Endometrium (tissue), 2 donors: ENCODE results near the gene MYBPH.

Experiments used
- FAIRE-seq: peaks from 2 replicates; lab custom pipeline; 2012; peaks lifted over from hg19 to GRCh38; lab: Jason Lieb, UNC
- donor health status: control.
- donor health status: control.

Gene MYBPH

DNA sequence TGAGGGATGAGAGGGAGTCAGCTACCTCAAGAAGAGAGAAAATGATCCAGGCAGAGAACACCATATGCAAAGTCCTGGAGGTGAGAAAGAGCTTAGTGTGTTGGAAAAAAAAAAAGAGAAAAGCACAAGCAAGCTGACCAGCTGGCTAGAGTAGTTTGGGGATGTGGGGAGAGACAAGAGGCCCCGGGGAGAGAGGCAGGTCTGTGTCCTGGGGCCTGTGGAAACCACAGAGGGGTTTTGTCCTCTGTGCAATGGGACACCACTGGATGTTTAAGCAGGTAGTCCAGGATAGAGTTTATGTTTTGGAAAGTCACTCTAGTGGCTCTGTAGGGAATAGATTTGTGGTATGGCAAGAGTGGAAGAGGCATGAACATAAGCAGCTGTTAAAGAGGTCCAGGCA, 25.3 kb upstream of the MYBPH start:
- no peak for FAIRE-seq

DNA sequence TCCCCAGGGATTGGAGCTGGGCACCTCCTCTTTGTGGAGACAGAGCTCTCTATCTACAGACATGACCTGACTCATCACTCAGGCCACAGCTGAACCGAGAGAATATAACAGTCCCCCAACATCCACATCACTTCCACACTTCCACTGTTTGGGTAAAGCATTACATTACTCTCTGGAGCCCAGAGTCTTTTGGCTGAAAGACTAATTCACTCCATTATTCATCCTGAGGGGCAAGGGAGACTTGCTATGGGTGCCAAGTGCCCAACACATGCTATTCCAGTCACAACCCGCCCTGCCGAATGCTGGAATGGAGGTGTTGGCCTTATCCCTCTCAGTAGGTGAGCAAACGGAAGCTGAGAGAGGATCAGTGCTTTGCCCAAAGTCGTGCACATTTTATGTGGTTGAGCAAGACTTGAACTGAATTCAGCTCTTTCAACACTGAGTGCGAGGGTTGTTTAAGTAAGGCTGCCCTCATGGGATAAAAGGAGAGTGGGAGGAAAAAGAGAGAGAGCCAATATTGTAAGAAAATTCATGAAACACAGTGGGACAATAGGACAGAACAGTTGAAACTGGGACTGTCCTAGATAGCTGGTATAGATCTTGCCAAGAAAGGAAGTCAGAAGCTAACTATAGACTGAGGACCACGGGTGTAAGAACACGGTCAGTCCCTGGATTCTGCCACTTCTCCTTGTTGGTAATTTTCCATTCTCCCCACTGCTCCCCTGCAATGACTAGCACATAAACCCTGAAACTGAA, 24.4 kb upstream of the MYBPH start:
- FAIRE-seq: no peak

DNA sequence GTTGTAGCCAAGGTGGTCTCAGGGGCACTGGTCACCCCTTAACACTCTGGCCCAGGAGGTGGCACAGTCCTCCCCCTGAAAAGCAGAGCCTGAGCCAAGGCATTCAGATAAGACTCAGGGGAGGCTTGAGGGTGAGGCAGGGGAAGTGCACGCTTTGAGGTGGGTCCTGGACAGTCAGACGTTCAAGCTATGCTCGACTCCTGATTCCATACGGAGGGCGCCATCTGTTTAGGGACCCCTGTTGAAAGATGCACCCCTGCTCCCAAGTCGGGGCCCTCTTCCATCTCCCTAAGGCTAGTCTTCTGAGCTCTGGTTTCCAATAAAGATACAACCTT, 23.8 kb upstream of the MYBPH start:
- FAIRE-seq: no peak

DNA sequence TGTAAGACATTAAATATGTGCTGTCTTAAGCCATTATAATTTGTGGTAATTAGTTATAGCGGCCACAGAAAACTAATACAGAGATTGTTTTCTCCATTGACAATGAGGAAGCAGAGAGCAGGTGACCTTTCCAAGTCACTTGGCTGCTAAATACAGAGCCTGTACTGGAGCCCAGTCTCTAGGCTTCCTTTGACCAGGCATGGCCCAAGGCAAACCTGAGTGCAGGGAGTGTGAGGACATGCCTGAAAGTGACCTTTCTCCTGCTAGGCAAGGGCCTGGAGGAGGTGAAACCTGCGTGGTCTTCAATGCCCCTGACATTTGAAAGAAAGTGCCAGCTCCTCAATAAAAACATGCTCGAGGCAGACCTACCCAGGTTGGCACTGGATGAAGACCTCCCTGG, 23.4 kb upstream of the MYBPH start:
- no peak for FAIRE-seq

DNA sequence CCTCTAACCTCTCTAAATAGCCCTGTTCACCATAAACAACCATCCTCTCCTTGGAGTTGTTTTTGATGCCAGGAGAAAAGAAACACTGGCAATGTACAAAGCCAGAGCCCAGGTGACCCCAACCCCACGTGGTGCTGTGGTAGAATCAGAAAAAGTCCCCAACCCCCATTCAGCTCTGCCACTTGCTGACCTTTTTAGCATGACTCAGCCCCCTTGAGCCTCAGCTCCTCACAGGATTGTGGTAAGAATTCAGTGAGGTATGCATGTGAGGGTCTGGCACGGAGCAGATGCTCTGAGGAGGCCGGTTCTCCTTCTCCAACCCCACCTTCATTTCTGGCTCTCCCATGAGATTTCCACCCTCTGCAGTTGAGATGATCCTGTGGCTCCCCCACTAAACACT, 22.0 kb upstream of the MYBPH start:
- no peak for FAIRE-seq

DNA sequence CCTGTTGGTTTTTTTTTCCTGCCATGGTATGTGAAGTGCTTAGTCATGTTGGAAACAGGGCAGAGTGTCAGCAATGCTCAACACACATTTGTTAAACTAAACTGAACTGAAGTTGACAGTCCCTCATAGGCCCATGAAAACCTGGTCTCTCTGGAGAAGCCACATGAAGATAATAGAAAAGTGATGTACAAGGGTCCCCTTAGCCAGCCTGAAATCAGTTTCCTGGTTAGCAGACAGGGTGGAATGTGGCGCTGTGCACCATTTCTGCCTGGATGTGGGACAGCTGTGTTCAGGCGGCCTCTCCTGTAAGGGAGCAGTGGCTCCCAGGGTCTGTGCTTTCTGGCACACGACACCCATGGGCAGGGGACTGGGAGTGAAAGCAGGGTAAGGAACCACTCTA, 20.7 kb upstream of the MYBPH start:
- no peak for FAIRE-seq

DNA sequence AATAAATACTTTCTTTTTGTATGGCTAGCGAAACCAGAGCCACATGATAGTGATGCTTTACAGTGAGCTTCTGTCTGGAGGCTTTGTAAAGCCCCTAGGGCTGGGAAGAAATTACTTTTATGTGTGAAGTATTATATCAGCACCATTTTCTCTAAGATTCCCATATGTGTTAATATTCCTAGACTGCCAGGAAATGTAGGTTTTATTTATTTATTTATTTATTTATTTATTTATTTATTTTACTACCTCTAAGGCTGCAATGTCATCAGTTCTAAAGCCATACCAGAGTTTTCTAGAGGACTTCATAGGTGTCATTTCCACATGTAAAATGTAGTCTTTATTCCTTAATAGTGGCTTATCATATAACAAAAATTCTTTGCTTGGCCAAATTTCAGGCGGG, 15.3 kb upstream of the MYBPH start:
- no peak for FAIRE-seq

DNA sequence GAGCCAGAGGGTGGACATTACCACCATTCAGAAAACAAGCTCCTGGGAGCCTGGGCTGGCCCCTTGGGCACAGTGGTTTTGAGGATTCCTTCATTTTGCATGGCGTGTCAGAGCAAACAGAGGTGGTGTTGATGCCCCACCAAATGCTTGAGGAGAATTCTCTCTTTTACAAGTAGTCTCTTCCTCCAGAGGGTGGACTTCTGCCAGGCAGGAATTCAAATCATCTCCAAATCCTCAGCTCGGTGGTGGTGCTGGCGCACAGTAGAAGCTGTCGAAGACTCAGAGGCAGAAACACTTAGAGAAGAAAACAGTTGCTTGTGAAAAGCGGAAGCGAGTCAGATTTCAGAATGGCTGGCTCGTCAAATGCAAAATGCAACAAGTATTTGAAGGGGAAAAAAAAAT, 14.3 kb upstream of the MYBPH start:
- FAIRE-seq: no peak

DNA sequence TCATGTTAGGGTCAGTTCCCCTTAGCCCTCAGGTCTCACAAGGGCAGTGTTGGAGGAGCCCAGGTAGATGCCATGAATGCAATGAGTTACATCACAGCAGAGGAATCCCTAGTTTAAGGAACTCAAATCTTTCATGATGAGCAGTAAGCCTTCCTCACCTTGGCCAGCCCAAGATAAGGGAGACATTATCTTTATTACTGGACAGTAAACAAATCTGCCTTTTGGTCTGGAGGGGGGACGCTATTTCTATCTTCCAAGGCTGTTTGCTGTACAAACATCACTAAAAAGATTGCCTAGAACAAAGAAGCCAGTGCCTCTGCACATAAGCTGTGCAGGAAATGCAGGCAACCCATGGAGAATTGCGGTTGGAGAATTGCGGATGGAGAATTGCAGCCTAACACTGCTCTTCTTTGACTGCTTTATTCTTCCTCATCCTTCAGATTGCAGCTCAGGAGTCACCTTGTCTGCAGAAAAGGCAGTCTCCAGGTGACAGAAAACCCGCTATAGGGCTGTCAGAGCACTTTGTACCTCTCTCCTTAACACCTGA, 13.1 kb upstream of the MYBPH start:
- no peak for FAIRE-seq

DNA sequence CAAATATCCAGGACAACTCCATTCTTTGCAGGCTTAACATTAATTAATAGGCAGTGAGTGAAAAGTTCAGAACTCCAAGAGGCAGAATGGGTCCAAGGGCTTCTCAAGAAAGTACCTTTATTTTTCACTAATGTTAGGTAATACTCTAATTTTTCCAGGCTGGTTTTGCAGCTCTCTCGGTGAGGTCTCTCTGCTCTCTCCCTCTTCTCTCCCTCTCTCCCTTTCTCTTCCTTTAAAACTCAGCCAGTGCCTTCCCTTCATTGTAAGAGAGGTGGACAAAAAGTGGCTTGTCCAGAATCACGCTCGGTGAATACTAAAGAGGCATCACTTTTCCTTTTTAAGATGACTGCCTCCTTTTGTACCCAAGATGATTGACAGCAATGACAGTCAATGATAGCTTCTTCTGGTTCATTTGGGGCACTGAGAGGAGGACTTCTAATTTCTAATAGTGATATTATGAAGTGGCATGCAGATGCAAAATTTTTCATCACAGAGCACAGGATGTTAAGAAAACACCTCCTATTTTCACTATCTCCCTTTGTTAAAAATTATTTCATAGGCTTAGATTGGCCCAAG, 12.2 kb upstream of the MYBPH start:
- FAIRE-seq: no peak

DNA sequence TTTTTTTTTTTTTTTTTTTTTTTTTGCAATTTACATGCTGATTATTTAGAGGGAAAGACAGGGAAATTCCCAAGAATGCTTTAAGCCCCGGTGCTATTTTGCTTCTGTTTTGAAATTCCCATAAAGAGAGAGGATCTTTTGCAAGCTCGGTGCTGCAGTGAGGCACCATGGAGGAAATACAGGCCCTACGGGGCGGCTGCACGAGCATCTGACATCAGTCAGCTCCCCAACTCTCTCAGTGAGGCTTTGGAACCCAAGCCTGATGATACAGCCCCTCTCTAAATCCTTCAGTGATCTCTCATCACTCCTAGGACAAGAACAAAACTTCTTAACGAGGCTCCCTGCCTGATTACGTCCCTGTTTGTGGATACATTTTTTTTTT, 11.7 kb upstream of the MYBPH start:
- no peak for FAIRE-seq

DNA sequence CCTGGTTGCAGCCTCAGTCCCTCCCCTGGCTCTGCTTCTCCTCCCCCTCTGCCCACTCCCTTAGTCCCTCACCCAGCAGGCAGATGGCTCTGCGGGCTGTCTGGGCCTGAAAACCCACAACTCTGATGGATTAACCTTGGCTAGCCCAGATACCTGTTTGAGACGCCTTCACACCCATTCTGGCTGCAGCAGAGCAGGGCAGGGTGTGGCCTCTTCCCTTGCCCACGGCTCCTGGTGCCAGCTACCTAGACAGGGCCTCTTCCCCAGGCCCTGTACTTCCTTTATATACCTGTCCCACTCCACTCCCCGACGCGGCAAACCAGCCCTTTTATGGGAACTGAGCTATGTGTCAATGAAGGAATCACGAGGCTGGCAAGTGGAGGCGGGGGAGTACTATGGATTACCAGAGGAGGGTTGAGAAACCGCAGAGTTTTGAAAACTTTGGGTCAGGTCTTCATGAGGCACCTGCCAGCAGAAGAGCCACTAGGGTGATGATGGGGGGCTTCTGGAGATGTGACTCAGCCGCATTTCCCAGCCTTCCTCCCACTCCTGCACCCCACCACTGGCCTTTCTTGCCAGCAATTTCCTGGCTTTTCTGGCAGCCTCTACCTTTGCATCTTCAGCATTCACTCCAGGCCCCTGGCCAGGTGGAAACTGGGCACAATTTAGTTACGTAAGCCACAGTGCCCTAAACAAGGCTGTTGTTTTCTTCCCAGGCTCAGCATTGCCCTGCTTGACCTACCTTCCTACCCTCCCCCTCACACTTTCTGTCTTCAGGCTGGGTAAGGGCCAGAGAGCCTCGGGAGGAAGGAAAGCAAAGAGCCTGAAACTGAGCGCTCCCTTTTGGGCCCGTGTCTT, 11.0 kb upstream of the MYBPH start, which contains the start of gene CHI3L1:
Gene CHI3L1 (minus strand): TSS at position 259 of the 858 bp plus-strand sequence. CDS start 81 bp downstream, at position 178.
- FAIRE-seq: no peak

DNA sequence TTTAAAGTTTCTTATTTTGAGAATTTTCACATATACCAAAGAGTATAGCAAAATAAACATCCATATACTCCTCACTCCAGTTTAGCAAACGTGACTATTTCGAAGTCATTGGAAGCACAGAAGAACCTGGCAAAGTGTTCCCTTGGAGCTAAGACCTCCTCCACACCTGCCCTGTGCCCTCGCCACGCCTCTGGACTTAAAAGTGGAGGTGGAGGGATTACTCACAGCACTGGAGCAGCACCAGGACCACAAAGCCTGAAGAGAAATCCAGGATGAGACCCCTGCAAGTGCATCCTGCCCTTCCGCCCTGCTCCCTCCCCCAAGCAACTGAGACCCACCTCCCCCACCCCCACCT, 10.4 kb upstream of the MYBPH start:
- no peak for FAIRE-seq

DNA sequence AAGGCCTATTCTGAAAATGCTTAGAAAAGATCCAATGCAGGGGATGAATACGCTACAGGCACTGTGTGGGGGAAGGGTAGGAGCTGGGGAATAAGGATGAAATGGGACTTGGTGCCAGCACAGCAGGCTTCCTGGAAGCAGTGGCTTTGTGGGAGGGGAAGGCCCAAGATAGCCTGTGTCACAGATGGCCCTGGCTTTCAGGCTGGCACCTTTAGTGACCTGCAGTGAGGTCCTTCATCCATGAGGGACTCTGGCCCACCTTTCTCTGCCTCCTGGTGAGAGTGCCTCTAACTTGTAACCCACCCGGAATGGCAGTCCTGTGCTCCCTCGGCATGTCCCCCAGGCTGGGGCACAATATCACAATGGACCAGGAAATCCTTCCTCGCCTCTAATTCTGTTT, 10.0 kb upstream of the MYBPH start:
- no peak for FAIRE-seq

DNA sequence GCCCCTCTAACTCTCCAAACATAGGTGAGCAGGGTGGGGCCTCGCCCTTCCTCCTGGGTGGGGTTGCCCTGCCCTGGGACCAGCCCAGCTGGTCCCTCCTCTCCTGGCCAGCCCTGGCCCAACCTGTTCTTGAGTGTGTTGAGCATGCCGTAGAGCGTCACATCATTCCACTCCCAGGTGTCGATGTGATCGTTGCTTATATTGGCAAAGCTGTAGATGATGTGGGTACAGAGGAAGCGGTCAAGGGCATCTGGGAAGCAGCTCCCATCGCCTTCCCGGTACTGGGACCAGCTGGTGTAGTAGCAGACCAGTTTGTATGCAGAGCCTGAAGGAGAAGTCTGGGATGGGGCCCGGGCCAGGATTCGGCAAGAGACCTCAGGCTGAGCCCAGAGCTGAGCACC, 9.4 kb upstream of the MYBPH start:
- no peak for FAIRE-seq

DNA sequence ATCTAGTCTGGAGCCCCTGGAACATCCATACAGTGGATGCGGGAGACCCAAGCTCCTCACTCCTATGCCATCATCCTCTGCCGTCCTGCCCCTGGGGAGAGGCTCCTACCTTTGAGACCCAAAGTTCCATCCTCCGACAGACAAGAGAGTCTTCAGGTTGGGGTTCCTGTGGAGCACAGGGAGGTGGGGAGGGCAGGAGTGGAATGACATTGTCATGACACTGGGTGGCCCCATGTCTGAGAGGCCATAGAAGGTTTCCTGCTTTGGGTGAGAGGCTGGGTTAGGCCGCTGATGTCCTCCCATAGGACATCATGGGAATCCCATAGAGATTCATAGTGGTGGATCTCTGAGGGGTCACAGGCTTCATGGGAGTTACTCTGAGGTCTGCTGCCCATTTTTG, 8.8 kb upstream of the MYBPH start:
- no peak for FAIRE-seq

DNA sequence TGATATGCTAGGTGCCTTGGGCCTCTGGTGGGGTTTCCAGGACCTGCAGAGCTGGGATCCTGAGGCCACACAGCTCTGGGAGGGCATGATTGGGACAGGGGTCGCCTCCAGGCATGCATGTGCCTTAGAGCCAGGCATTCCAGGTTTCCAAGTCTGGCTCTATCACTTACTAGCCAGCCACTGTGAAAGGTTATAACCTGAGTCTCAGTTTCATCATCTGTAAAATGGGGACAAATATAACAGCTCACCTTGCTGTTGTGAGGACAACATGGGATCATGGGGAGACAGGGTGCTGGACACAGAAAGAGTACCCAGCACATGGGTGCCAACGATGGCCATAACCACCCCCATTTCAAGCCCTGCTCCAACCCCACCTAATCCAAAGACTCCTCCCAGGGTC, 8.2 kb upstream of the MYBPH start:
- FAIRE-seq: no peak

DNA sequence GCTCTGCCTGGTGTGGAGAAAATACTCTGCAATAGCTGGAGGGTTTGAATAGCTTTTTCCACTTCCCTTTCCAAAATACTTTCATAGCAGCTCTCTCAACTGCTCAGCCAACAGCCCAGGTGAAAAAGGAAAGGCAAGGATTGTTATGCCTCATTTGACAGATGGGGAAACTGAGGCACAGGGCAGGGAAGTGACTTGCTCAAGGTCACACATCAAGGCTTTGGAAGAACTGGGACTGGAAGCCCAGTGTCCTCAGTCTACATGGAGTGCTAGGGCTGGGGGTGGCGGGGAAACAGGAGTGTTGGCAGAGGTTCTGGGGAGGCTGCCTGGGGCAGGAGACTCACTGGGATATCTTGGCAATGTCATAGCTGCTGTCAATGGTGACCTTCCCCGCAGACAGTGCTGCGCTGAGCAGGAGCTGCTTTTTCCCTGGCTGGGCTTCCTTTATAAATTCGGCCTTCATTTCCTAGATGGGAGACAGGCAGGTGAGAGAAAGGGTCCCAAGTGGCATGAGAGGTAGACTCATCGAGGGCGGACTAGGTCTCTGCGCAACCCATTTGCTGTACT, 6.8 kb upstream of the MYBPH start:
- FAIRE-seq: no peak

DNA sequence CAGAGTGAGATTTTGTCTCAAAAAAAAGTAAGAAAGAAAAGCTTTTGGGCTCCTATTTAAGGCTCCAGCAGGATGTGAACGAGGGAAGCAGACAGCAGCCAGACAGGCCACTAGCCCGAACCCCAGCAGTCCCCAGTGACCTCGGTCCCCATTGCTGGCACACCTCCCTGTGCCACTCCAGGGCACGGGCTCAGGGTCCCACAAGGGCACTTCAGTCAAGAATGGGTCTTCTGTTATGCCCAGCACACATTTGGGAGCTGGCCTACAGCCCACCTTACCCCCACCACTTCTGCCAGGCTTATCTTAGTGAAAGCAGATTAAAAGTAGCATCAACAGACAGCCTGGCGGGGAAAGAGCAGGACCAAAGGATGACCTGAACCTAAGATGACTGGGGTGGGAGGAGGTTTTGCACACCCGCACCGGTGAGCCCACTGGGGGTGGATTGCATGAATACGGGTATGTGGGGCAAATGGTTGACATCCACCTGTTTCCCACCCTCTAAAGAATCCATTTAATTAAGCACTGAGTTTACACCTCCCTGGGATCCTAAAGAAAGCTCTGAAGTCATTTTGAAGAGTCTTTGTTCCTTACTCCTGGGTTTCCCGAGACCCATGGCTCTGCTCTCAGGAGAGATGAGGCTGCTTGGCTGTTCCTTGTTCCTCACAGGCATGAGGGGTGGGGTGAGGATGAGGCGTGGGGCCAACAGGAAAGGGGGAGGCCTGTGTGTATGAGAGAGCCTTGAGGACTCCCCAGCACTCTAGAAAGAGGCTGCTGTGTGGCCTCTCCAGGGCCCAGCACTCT, 6.2 kb upstream of the MYBPH start:
- no peak for FAIRE-seq

DNA sequence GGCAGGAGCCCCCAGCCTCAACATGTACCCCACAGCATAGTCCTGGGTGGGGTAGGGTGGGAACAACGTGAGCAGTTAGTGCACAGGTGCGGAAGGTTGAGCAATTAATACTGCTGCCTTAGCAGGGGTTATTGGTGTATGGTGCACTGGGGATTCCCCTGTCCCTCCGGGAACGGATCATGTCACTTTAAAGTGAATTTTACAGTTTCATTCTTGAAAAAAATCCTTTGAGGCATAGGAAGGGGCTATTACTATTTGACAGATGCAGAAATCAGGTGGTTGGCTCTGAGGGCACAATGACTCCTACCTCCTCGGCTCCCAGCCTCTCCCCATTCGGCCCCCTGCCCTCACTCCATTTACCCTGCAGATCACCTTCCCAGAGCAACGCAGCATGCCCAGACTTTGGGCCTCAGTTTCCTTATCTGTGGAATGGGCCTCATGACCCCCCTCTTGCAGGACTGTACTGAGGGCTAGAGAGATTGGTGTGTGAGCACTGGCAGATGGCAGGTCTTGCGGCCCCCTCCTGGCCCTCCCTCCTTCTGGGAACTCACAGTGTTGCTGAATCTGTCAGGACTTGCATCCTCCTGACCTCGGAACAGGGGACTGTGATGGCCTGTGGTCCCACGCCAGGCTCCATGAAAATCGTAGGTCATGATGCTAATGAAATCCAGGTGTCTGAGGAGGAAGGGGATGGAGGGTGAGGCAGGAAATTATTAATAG, 5.1 kb upstream of the MYBPH start:
- no peak for FAIRE-seq

DNA sequence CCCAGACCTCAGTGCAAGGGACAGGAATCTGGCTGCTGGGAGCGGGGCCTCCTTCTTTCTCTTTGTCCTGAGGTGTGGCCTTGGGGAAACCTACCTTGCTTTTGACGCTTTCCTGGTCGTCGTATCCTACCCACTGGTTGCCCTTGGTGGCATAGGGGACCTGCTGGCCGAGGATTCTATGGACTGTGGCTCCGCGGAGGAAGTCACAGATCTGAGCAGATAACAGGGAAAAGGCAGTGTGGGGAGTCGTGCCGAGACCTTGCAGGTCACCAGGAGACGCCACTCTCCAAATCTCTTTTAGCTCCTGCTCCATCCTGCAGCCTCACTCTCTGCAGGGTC, 4.0 kb upstream of the MYBPH start:
- no peak for FAIRE-seq
